MG63 (cell line): ENCODE data around the gene TAOK1. TPM values are rescaled to one million over a fixed set of nuclear protein-coding genes. Genes with fewer than 3 reads are reported as not detected.
"Not testable (repeated sequence)": the region's sequence is repeated elsewhere in the genome, so short reads cannot be mapped to it uniquely, and the experiment has no call there.

Experiments used
- DNase-seq: peaks from one replicate; pipeline ENCODE4 v3.0.0-alpha.2; 2020
- H3K27me3 ChIP-seq: fragments of 250-450 bp; sonication (Bioruptor Pico); 2 replicates; pipeline ENCODE4 v1.5.1; 2020; ENCODE audit warnings: mild to moderate bottlenecking, moderate library complexity
- H3K36me3 ChIP-seq: fragments of 250-450 bp; sonication (Bioruptor Pico); 2 replicates; pipeline ENCODE4 v1.5.1; 2020; ENCODE audit warnings: mild to moderate bottlenecking, moderate library complexity
- H3K4me3 ChIP-seq: fragments of 250-450 bp; sonication (Bioruptor Pico); 2 replicates; pipeline ENCODE4 v1.5.1; 2020; ENCODE audit warnings: mild to moderate bottlenecking, moderate library complexity
- H3K9me3 ChIP-seq: fragments of 250-450 bp; sonication (Bioruptor Pico); 2 replicates; pipeline ENCODE4 v1.5.1; 2020; ENCODE audit warnings: mild to moderate bottlenecking, moderate library complexity
- total RNA-seq: library from RNA; depleted of rRNA; stranded (reverse); fragments of >200 nt; shearing (Covaris generic); gene quantifications from 2 replicates; pipeline ENCODE4 v1.2.3, GENCODE V29; 2014; ENCODE audit warnings: low replicate concordance; rRNA removed

Gene TAOK1
- total RNA-seq: 15.7 and 34.6 TPM in 2 replicates

- H3K36me3 ChIP-seq: peaks cover 10% of the 10 kb centered on the region
- peak; percentile 99 for DNase-seq
- H3K4me3 ChIP-seq: peak within 1 kb of the TSS; percentile 88
- no peaks in the 10 kb centered on the region for H3K9me3 ChIP-seq
- no peaks in the 10 kb centered on the region for H3K27me3 ChIP-seq
Observed at GRCh38 chr17:29389982-29390850, at the start of gene TAOK1. Gene TAOK1, plus strand, starts transcription at chr17:29390363. Its CDS starts 61,186 bp downstream, at chr17:29451549.

- Histone ChIP-seq H3K9me3 (no peaks in the 10 kb centered on the region), H3K27me3 (peaks cover 19% of the 10 kb centered on the region), H3K4me3 (no peak overlapping the region), H3K36me3 (no peaks in the 10 kb centered on the region)
- no peak for DNase-seq
Observed at GRCh38 chr17:29341726-29342125, 48.4 kb upstream of the TAOK1 start.

DNA sequence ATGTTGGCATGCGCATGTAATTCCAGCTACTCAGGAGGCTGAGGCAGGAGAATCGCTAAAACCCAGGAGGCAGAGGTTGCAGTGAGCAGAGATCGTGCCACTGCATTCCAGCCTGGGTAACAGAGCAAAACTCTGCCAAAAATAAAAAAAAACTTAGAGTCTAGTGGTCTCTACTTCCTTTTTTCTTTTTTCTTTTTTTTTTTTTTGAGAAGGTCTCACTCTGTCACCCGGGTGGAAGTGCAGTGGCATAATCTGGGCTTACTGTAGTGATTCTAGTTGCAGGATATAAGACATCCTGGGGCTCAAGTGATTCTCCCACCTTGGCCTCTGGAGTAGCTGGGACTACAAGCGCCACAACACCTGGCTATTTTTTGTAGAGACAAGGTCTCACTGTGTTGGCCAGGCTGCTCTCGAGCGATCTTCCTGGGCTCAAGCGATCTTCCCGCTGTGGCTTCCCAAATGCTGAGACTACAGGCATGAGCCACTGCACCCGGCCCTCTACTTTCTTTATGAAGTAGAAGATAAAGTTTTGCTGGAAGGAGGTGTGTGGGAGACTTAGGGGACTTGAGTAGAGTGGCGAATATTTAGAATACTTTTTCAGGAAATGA is 47.9 kb upstream of the TAOK1 start:
- DNase-seq: no peak
- H3K27me3 ChIP-seq: peaks cover 19% of the 10 kb centered on the region
- H3K36me3 ChIP-seq: no peaks in the 10 kb centered on the region
- no peaks in the 10 kb centered on the region for H3K9me3 ChIP-seq
- no peak overlapping the region for H3K4me3 ChIP-seq

GRCh38 chr17:29344201-29344856 is 45.8 kb upstream of the TAOK1 start:
- Histone ChIP-seq H3K4me3 (no peak overlapping the region), H3K27me3 (peaks cover 19% of the 10 kb centered on the region), H3K9me3 (no peaks in the 10 kb centered on the region), H3K36me3 (no peaks in the 10 kb centered on the region)
- no peak for DNase-seq

GRCh38 chr17:29345066-29345465 is 45.1 kb upstream of the TAOK1 start:
- H3K9me3 ChIP-seq: no peaks in the 10 kb centered on the region
- H3K36me3 ChIP-seq: no peaks in the 10 kb centered on the region
- H3K27me3 ChIP-seq: peaks cover 19% of the 10 kb centered on the region
- H3K4me3 ChIP-seq: no peak overlapping the region
- DNase-seq: no peak

DNA sequence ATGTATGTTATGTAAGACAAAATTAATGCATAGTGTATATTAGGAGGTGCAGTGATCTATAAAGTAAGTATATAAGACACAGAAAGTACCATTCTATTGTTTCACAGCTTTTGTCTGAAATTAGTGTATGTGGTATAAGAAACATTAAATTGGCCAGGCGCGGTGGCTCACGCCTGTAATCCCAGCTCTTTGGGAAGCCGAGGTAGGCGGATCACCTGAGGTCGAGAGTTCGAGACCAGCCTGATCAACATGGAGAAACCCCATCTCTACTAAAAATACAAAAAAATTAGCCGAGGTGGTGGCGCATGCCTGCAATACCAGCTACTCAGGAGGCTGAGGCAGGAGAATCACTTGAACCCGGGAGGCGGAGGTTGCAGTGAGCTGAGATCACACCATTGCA is 44.7 kb upstream of the TAOK1 start:
- H3K9me3 ChIP-seq, H3K4me3 ChIP-seq, H3K36me3 ChIP-seq, DNase-seq: not testable (repeated sequence)
- H3K27me3 ChIP-seq: peaks cover 19% of the 10 kb centered on the region

- Histone ChIP-seq H3K27me3 (peaks cover 15% of the 10 kb centered on the region), H3K36me3 (no peaks in the 10 kb centered on the region), H3K4me3 (no peak overlapping the region), H3K9me3 (no peaks in the 10 kb centered on the region)
- DNase-seq: no peak
Observed at GRCh38 chr17:29346462-29346861, 43.7 kb upstream of the TAOK1 start.

DNA sequence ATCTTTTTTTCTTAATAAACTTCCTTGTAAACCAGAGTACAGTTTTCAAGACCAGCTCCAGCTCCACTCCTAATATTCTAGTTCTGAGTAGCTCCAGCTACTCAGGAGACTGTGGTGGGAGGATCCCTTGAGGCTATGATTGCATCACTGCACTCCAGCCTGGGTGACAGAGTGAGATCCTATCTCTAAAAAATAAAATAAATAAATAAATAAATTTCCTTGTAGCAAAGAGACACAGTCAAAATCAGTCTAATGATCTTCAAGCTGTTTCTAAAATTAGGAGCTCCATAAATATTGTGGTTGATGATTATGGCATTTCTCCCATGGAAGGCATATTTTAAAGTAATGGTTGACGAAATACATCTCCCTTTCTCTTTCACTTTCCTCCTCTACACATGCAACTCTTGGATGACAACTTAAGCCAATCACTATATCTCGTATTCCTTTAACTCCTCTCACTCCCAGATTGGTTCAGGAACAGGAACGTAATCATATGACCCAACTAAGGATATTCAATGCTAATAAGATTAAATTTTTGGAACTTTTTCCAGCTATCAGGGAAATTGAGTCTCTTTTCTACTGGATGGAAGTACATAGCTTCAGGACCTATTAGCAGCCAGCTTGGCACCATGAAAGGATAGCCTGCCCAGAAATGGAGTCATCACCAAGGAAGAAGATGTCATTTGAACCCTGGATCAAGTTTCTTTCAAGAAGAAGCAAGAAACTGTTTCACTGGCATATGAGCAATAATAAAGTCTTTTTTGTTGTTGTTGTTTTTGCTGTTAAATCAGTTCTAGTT is 42.1 kb upstream of the TAOK1 start:
- H3K9me3 ChIP-seq: no peaks in the 10 kb centered on the region
- H3K36me3 ChIP-seq: no peaks in the 10 kb centered on the region
- peaks cover 10% of the 10 kb centered on the region for H3K27me3 ChIP-seq
- H3K4me3 ChIP-seq: no peak overlapping the region
- DNase-seq: peak; percentile 47

DNA sequence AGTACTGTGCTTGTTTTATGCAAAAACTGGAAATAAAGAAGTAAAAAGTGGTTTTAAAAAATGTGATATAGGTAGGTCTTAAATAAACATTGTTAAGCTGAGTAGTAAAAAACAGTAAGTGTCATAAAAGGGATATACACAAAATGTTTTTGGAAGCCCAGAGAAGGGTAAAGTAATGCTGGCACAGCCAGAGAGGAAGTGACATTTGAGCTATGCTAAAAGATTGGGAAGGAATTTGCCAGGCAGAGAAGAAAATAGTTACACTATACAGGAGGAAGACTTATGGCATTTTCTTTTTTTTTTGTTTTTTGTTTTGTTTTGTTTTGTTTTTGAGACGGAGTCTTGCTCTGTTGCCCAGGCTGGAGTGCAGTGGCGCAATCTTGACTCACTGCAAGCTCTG is 40.8 kb upstream of the TAOK1 start:
- H3K4me3 ChIP-seq: no peak overlapping the region
- peaks cover 2% of the 10 kb centered on the region; the same call in 1 of the 2 replicates for H3K27me3 ChIP-seq
- DNase-seq: peak; percentile 5
- no peaks in the 10 kb centered on the region for H3K36me3 ChIP-seq
- no peaks in the 10 kb centered on the region for H3K9me3 ChIP-seq

GRCh38 chr17:29352146-29352545 is 38.0 kb upstream of the TAOK1 start:
- H3K9me3 ChIP-seq: no peaks in the 10 kb centered on the region
- H3K27me3 ChIP-seq: no peaks in the 10 kb centered on the region
- H3K36me3 ChIP-seq: no peaks in the 10 kb centered on the region
- H3K4me3 ChIP-seq: no peak overlapping the region
- no peak for DNase-seq

GRCh38 chr17:29357232-29357631 is 32.9 kb upstream of the TAOK1 start:
- Histone ChIP-seq H3K9me3 (no peaks in the 10 kb centered on the region; the same call in 1 of the 2 replicates), H3K4me3 (no peak overlapping the region), H3K27me3 (no peaks in the 10 kb centered on the region), H3K36me3 (no peaks in the 10 kb centered on the region)
- DNase-seq: no peak

GRCh38 chr17:29357821-29358232 is 32.3 kb upstream of the TAOK1 start:
- no peaks in the 10 kb centered on the region for H3K27me3 ChIP-seq
- H3K36me3 ChIP-seq: no peaks in the 10 kb centered on the region
- no peak overlapping the region for H3K4me3 ChIP-seq
- peaks cover under 1% of the 10 kb centered on the region; the same call in 1 of the 2 replicates for H3K9me3 ChIP-seq
- DNase-seq: no peak

DNA sequence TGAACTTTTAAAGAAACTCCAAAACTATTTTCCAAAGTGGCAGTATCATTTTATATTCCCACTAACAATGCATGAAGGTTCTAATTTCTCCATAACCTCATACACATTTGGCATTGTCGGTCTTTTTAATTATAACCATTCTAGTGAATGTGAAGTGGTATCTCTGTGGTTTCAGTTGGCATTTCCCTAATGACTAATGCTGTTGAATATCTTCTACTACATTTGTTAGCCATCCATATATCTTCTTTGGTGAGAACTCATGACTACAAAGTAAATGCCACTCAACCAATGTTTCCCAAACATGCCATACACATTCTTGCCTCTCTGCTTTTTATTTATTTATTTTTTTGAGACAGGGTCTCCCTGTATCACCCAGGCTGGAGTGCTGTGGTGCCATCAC is 31.7 kb upstream of the TAOK1 start:
- H3K27me3 ChIP-seq: no peaks in the 10 kb centered on the region
- H3K4me3 ChIP-seq: no peak overlapping the region
- H3K9me3 ChIP-seq: peaks cover 3% of the 10 kb centered on the region; the same call in 1 of the 2 replicates
- no peaks in the 10 kb centered on the region for H3K36me3 ChIP-seq
- no peak for DNase-seq

- no peak overlapping the region for H3K4me3 ChIP-seq
- peaks cover 6% of the 10 kb centered on the region; the same call in 1 of the 2 replicates for H3K9me3 ChIP-seq
- no peaks in the 10 kb centered on the region for H3K27me3 ChIP-seq
- no peaks in the 10 kb centered on the region for H3K36me3 ChIP-seq
- no peak for DNase-seq
Observed at GRCh38 chr17:29359777-29360176, 30.4 kb upstream of the TAOK1 start.

DNA sequence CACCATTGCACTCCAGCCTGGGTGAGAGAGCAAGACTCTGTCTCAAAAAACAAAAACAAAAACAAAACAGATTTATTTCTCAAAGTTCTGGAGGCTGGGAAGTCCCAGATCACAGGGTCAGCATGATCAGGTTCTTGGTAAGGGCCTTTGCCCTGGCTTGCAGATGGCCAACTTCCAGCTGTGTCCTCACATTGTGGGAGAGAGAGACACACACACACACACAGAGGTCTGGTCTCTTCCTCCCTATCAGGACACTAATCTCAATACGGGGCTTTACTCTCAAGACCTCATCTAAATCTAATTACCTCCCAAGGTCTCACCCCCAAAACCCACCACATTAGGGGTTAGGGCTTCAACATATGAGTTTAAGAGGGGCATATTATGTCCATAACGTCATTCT is 26.4 kb upstream of the TAOK1 start:
- Histone ChIP-seq H3K9me3 (peaks cover 6% of the 10 kb centered on the region; the same call in 1 of the 2 replicates), H3K4me3 (no peak overlapping the region), H3K36me3 (no peaks in the 10 kb centered on the region), H3K27me3 (no peaks in the 10 kb centered on the region)
- DNase-seq: no peak

- H3K9me3 ChIP-seq: peaks cover 6% of the 10 kb centered on the region; the same call in 1 of the 2 replicates
- H3K4me3 ChIP-seq: no peak overlapping the region
- no peaks in the 10 kb centered on the region for H3K36me3 ChIP-seq
- no peak for DNase-seq
- H3K27me3 ChIP-seq: no peaks in the 10 kb centered on the region
Observed at GRCh38 chr17:29364691-29365090, 25.5 kb upstream of the TAOK1 start.
